Activated T-cell treated with anti-CD3 and anti-CD28 coated beads, Interleukin-2, amount 50 U/mL, for 48 hours (primary cell): ENCODE data around the gene FGF18.
"Not testable (repeated sequence)": the region's sequence is repeated elsewhere in the genome, so short reads cannot be mapped to it uniquely, and the experiment has no call there.

Source experiments
- DNase-seq, 2 experiments: peaks; one replicate each; pipeline ENCODE4 v3.0.0-alpha.2; 2020

Gene FGF18

GRCh38 chr5:171401167-171401947 lies 18.1 kb upstream of the FGF18 start:
- DNase-seq, result peak in 1 of 2 experiments; percentile 24

DNA sequence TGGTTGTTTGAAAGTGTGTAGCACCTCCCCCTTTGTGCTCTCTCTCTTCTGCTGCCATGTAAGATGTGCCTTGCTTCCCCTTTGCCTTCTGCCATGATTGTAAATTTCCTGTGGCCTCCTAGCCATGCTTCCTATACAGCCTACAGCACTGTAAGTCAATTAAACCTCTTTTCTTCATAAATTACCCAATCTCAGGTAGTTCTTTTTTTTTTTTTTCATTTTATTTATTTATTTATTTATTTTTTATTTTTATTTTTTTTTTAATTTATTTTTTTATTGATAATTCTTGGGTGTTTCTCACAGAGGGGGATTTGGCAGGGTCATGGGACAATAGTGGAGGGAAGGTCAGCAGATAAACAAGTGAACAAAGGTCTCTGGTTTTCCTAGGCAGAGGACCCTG lies 16.7 kb upstream of the FGF18 start:
- not testable (repeated sequence) for DNase-seq

- DNase-seq, result no peak
Measured at GRCh38 chr5:171405615-171406014, 13.8 kb upstream of the FGF18 start.

DNA sequence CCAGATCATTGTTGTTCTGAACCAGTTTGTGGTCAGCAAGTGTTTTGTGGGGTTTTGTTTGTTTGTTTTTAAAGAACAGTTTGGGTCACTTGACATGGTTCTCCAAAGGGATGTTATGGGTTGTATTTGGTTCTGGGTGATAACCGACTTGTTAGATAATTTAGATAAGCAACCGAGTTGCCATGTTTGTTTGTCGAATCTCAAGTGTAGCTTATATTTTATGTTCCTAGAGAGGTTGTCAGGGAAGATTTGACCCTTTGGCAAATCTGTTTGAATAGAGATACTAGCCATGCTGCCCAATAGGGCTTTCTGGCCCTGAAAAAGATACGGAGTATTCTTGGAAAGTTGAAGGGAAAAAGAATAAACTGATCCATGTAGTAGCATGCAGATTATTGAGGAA lies 12.2 kb upstream of the FGF18 start:
- DNase-seq, result no peak

GRCh38 chr5:171409164-171410136 lies 10.0 kb upstream of the FGF18 start:
- peak in 1 of 2 experiments; percentile 32 for DNase-seq

DNA sequence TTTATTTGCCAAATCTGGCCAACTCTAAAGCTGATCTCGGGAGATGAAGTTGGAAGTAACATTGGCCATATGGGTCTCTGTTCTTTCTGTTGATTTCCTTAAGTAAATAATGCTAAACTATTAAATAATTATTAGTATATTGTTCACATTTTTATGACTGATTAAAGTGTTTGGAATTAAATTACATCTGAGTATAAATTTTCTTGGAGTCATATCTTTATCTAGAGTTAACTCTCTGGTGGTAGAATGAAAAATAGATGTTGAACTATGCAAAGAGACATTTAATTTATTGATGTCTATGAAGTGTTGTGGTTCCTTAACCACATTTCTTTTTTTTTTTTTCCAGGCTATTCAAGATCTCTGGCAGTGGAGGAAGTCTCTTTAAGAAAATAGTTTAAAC lies 9.3 kb upstream of the FGF18 start:
- DNase-seq, result no peak

DNA sequence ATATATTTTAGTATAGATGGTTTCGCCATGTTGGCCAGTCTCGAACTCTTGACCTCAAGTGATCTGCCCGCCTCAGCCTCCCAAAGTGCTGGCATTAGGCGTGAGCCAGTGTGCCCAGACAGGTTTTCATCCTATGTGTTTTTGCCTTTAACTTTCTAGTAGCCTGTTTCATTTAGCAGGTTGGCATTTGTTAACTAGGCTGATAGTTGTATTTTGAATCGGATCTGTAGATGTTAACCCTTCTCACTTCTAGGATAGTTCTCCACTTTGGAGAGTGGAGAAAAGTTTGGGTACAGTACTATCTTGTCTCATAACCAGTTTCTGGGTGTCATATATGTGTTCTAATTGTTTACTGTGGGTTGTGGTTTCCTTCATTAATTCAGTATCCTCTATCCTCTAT lies 7.3 kb upstream of the FGF18 start:
- peak; percentile 31 to 35 for DNase-seq

DNA sequence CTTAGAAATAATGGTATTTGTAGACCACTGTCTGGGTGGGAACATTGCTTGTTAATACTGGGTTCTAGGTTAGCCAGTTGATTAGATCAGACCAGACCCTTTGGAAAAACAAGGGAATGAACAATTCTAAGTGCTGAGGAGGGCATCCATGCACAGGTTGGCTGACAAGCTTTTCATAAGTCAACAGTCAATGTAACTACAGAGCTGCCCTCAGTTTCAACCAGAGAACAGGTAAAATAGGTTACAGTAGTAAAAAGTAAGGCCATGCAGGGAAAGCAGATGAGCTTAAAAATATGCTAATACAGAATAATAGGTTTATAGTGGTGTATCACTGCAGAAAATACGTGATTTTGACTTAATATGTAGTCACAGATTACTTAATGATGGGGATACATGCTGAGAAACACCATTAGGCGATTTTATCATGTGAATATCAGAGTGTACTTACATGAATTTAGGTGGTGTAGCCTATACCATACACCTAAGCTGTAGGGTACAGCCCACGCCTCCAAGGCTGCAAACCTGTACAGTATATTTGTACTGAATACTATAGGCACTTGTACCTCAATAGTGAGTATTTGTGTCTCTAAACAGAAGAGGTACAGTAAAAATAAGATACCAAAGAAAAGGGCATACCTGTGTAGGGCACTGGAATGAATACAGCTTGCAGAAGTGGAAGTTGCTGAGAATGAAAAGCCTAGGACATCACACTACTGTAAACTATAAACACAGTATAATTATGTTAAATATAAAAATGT lies 6.1 kb upstream of the FGF18 start:
- DNase-seq, result peak; percentile 26 to 28

DNA sequence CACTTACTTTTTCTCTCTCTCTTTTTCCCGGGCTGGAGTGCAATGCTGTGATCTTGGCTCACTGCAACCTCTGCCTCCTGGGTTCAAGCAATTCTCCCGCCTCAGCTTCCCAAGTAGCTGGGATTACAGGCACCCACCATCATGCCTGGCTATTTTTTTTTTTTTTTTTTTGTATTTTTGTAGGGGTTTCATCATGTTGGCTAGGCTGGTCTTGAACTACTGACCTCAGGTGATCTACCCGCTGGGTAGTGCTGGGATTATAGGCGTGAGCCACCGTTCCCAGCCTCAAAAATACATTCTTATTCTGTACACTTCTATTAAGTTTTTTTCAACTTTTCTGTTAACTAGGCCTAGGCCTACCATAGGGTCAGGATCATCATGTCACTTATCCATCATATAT lies 5.5 kb upstream of the FGF18 start:
- peak; percentile 23 to 29 for DNase-seq

DNA sequence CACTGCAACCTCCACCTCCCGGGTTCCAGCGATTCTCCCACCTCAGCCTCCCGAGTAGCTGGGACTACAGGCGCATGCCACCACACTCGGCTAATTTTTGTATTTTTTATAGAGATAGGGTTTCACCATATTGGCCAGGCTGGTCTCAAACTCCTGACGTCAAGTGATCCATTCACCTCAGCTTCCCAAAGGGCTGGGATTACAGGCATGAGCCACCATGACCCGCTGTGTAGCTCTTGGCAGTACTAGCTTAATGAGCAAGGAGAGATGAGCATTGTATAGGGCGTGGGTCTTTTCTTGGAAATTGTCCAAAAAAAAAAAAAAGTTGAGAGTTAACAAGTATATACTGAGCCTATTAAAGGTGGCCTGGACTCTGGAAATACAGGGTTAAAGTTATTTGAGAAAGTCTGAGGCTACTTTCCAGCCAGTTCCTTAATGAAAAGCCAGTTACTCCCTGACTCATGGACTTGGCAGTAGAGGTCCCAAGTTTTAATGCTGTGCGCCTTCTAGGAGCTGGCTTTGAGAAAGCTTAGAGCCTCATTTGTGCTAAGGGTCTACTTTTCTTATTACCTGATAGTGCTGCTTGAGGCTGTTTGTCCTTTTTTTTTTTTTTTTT lies 4.2 kb upstream of the FGF18 start:
- DNase-seq, result peak in 1 of 2 experiments; percentile 22

- peak in 1 of 2 experiments; percentile 15 for DNase-seq
Measured at GRCh38 chr5:171416160-171417049, 3.0 kb upstream of the FGF18 start.

DNA sequence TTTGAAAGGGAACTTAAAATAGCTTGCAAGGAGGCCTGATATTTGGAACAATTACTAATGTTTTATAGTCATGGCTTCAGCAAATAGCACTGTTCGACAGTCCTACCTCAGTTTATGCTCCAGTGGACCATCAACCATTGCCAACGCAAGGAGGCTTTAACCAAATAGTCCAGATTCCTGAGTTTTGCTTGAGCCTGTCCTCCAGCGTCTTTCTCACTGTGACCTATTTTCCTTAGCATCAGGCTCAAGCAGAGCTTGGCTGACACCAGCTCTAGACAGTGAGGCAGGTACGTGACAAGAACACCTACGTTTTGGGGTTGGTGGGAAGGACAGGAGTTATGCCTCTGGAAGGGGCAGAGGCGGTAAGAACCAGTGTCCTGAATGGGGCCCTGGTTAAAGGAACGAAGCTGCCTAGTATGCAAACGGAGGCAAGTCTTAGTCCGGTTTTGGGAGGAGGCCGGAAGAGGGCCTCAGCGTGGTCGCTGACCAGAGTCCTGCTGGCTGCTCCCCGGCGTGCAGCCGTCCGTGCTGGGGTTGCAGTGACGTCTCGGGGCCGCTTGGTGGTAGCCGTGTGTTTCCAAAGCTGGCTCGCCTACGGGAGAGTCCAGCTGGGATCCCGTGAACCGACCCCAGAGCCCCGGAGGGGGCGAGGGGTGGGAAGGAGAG lies 998 bp upstream of the FGF18 start:
- DNase-seq, result peak; percentile 78 to 81

DNA sequence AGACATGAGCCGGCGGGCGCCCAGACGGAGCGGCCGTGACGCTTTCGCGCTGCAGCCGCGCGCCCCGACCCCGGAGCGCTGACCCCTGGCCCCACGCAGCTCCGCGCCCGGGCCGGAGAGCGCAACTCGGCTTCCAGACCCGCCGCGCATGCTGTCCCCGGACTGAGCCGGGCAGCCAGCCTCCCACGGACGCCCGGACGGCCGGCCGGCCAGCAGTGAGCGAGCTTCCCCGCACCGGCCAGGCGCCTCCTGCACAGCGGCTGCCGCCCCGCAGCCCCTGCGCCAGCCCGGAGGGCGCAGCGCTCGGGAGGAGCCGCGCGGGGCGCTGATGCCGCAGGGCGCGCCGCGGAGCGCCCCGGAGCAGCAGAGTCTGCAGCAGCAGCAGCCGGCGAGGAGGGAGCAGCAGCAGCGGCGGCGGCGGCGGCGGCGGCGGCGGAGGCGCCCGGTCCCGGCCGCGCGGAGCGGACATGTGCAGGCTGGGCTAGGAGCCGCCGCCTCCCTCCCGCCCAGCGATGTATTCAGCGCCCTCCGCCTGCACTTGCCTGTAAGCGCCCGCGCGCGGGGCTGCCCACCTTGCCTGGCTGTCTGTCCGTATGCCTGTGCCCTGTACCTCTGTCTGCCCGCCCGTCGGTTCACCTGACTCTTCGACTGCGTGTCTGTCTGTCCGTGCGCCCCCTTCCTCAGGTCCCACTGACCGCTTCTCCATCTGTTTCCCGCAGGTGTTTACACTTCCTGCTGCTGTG lies 412 bp downstream of the FGF18 start:
- DNase-seq, result peak in 1 of 2 experiments; percentile 61

- DNase-seq, result no peak
Measured at GRCh38 chr5:171420431-171421241, 1.2 kb downstream of the FGF18 start.

- DNase-seq, result no peak
Measured at GRCh38 chr5:171421331-171422262, 2.1 kb downstream of the FGF18 start.

DNA sequence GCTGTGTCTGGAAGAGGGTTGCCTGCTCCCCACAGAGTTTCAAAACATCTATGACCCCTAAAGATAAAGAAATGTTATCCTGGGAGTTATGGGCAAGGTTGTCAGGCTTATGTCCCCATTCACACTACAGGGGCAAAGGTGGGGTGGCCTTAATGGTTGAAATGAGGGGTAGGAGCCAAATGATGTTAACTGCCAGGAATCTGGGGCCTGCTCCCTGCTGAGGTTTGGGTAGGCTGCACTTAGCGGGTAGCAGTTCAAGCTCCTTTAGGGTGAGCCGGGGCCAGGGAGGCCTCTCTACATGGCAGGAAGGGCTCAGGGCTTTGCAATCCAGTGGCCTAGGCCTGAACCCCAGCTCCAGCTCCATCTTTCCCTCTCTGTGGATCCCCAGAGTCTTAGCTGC lies 3.0 kb downstream of the FGF18 start:
- DNase-seq, result no peak

DNA sequence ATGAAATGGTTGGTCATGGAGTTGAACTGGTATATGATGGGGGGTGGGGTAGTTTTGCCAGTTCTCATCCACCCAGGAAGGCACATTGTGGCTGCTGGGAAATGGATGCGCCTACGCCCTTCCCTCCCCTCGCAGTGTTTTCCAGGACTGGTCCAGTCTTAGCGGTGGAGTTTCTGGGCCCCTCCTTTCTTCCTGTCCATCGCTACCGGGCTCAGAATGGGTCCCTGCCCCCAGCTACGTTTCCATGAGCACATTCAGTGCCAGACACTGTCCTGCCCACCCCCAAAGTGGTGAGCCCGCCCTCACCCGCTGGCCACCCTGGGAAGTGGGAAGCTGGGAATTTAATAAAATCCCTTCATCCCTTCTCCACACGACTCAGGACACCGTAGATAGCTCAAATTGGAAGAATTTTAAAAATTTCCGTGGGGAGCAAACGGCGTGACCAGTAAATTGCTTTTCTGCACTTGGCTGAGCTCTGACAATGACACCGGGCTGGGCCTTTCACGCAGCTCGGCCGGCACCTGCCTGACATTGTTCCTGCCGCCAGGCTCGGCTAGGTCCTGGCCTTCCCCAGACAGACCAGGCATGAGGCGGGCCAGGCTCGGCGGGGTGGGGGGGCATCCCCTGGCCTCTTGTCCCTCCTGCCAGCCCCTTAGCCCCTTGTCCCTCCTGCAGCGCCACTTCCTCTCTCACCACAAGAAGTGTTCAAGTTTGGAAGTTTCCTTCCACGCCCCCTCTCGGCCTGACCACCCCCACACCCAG lies 3.6 kb downstream of the FGF18 start:
- DNase-seq, result no peak
